Bladder microvascular endothelial cell (primary cell): ENCODE data around the gene WBP2NL. TPM values are rescaled to one million over a fixed set of nuclear protein-coding genes. Genes with fewer than 3 reads are reported as not detected.

ENCODE experiments used
- total RNA-seq: library from RNA; depleted of rRNA; stranded (reverse); fragments of >200 nt; gene quantifications from 2 replicates; pipeline ENCODE4 v1.2.3, GENCODE V29; 2014

WBP2NL gene, protein sequence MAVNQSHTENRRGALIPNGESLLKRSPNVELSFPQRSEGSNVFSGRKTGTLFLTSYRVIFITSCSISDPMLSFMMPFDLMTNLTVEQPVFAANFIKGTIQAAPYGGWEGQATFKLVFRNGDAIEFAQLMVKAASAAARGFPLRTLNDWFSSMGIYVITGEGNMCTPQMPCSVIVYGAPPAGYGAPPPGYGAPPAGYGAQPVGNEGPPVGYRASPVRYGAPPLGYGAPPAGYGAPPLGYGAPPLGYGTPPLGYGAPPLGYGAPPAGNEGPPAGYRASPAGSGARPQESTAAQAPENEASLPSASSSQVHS
- 0.16 and 0.31 TPM in 2 replicates for total RNA-seq

GRCh38 chr22:41998361-41999261 is at the start of gene WBP2NL:
Gene WBP2NL (plus strand): TSS chr22:41998788. CDS start chr22:41998819, 31 bp downstream.

GRCh38 chr22:41951898-41952474 is 46.6 kb upstream of the WBP2NL start, which contains the start of gene SMIM45:
Gene SMIM45 (plus strand): TSS chr22:41952150.

DNA sequence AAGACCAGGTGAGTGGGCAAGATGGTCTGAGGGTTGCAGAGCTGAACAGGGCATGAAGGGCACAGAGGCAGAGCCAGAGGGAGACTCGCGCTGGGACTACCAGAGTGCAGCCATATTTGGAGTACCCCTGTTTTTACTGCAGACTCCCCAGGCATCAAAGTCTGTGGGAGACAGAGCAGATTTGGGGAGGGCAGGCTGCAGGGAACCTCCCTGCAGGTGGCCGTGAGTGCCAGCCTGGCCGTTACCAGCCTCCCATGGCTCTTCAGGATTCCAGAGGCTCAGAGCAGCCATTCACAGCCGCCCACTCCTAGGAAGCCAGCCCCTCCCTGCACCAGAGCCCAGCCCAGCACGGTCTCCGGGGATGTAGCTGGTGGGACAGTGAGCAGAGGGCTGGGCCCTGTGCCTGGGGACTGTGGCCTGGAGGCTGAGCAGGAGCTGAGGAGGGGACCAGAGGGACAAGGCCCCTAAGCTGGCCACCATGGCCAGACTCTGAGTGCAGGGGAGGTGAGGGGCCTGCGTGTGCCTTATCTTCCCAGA is 29.4 kb upstream of the WBP2NL start, which contains the start of gene SEPTIN3:
Gene SEPTIN3, plus strand, starts transcription at position 334 of the 537 bp plus-strand sequence. CDS start 2,050 bp downstream, outside the sequence.

DNA sequence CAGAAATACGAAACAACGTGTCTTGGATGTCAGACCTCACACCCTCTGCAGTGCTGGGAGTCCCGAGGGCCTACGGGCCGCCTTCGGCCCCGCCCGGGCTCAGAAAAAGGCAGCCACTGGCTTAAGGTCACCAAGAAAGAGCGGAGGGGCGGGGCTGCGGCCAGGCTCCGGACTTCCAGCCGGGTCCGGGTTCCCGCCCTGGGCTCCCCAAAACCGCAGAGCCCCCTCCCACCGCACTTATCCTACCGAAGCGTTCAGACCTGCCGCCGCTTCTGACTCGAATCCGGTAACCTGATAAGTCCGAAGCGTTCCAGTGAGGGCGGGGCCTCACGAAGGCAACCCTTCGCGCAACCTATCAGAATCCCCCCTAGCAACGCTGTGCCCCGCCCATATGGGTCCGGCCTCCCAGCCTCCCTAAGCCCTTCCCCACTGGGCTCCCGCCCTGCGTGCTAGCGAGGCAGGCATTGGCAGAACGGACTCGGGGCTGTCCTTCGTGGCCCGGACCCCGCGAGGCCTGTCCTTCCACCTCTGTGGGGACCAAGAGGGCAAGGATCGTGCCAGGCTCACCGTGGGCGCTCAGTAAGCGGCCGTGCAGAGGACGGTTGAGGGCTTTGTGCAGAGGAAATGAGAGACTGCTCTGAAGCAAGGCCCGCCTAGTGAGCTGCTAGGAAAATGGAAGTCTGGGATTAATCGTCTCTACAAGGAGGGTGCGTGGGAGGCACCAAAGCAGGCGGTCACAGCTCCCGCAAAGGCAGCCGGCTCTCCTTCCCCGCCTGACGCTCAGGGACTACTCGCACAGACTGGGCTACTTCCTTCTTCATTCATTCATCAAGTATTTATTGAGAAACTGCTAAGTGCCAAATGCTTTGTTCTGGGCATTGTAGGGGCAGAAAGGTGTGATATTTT is 72.2 kb downstream of the WBP2NL start, which contains the start of gene NAGA:
Gene NAGA, minus strand, starts transcription at position 296 of the 906 bp plus-strand sequence. CDS start 515 bp downstream, outside the sequence.

DNA sequence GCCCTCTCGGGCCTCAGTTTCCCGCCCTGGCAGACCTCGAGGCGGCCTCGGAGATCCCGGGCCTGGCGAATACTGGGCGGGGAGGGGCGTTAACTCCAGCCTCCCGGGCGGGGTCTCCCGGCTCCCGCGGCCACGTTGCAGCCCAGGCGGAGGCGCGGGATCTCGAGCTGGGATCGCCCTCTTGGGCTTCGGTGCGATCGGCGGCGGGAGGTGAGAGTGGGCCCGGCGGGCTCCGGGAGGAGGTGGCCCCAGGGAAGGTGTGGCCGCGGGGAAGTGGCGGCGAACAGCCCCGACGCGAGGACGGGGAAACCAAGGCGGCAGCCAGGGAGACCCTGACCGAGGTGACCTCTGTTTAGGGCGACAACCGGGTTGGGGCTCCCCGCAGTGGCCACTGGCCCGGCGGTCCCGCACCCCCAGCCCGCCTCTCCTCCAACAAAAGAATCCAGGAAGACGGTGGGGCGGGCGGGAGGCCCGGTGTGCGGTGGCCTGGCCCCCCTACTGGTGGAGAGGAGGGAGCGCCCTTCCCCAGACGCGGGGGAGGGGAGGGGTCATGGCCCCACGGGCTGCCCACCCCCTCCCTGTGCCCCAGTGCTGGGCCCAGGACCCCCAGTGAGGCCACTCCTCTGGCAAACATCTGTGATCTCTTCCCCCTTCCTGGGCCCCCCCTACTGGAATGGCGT is 75.7 kb downstream of the WBP2NL start, which contains the start of gene PHETA2:
Gene PHETA2, plus strand, starts transcription at position 117 of the 680 bp plus-strand sequence. CDS start 3,046 bp downstream, outside the sequence.

Other genes starting within 250 kb of the WBP2NL start
- 4.3 and 4.5 TPM in 2 replicates for gene CCDC134, start 198.1 kb upstream of the WBP2NL start, total RNA-seq
- gene SREBF2, start 165.7 kb upstream of the WBP2NL start, total RNA-seq, result 43.1 and 81.1 TPM in 2 replicates
- not detected in 2 replicates for gene SHISA8, start 83.7 kb upstream of the WBP2NL start, total RNA-seq
- under 0.01 TPM in 1 of 2 replicates, not detected in the other for gene TNFRSF13C, start 72.0 kb upstream of the WBP2NL start, total RNA-seq
- 18.3 and 38.7 TPM in 2 replicates for gene CENPM, start 51.6 kb upstream of the WBP2NL start, total RNA-seq
- under 0.01 and 0.06 TPM in 2 replicates for gene SEPTIN3, start 29.3 kb upstream of the WBP2NL start, total RNA-seq
- 25.9 and 33.2 TPM in 2 replicates for gene NAGA, start 72.0 kb downstream of the WBP2NL start, total RNA-seq
- 14.4 and 28.8 TPM in 2 replicates for gene PHETA2, start 75.5 kb downstream of the WBP2NL start, total RNA-seq
- 6.8 and 8.7 TPM in 2 replicates for gene SMDT1, start 80.9 kb downstream of the WBP2NL start, total RNA-seq
- 46.0 and 49.8 TPM in 2 replicates for gene NDUFA6, start 92.0 kb downstream of the WBP2NL start, total RNA-seq
- 0.16 and 0.50 TPM in 2 replicates for gene CYP2D6, start 132.0 kb downstream of the WBP2NL start, total RNA-seq